ENCODE measurements around the gene SFXN4.

DNA sequence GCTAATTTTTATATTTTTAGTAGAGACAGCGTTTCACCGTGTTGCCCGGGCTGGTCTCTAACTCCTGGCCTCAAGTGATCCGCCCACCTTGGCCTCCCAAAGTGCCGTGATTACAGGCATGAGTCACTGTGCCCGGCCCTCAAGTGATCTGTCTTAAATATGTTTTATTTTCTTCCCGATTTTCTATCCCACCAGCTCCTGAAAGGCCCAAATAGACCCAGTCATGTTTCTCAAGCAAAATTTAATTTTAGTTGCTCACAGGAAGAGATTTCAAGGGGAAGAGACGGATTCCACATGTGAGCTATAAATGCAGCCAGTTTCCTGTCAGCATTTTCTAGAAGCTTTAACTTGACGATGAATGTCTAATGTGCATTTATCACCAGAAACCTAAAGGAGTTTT lies 49.6 kb downstream of the SFXN4 start:
- TF ChIP-seq BACH2 (CRISPR knock-in tag; IDR thresholded peaks at IDR 0.05; ENCODE audit: borderline replicate concordance), result no peak
- no peak for TF ChIP-seq ZFP30 (CRISPR knock-in tag; IDR thresholded peaks at IDR 0.05)
- TF ChIP-seq, protein P1, sequence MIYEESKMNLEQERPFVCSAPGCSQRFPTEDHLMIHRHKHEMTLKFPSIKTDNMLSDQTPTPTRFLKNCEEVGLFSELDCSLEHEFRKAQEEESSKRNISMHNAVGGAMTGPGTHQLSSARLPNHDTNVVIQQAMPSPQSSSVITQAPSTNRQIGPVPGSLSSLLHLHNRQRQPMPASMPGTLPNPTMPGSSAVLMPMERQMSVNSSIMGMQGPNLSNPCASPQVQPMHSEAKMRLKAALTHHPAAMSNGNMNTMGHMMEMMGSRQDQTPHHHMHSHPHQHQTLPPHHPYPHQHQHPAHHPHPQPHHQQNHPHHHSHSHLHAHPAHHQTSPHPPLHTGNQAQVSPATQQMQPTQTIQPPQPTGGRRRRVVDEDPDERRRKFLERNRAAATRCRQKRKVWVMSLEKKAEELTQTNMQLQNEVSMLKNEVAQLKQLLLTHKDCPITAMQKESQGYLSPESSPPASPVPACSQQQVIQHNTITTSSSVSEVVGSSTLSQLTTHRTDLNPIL (CRISPR knock-in tag; IDR thresholded peaks at IDR 0.05; ENCODE audit: low read depth), result no peak
- TF ChIP-seq PATZ1 (CRISPR knock-in tag; IDR thresholded peaks at IDR 0.05; ENCODE audit: borderline replicate concordance), result no peak
- TF ChIP-seq RARB (CRISPR knock-in tag; IDR thresholded peaks at IDR 0.05), result no peak
- TF ChIP-seq POU6F1 (CRISPR knock-in tag; IDR thresholded peaks at IDR 0.05; ENCODE audit: borderline replicate concordance, low read depth), result no peak
